Muscle of leg (tissue), 16 donors: ENCODE results near the gene OR8G1. TPM values are rescaled to one million over a fixed set of nuclear protein-coding genes. Genes with fewer than 3 reads are reported as not detected.

Experiments
- DNase-seq: peaks from one replicate; pipeline ENCODE4 v3.0.0; 2013
- H3K27ac ChIP-seq: one replicate; pipeline ENCODE4 v1.5.1; 2013; ENCODE audit warnings: mild to moderate bottlenecking, low read length, control low read depth
- H3K27me3 ChIP-seq: one replicate; pipeline ENCODE4 v1.6.1; 2013; ENCODE audit warnings: low read length; ENCODE audit not compliant: control insufficient read depth, insufficient read depth
- H3K36me3 ChIP-seq: one replicate; pipeline ENCODE4 v1.6.1; 2013; ENCODE audit warnings: low read length; ENCODE audit not compliant: control insufficient read depth, insufficient read depth
- H3K4me1 ChIP-seq: one replicate; pipeline ENCODE4 v1.6.1; 2013; ENCODE audit warnings: low read length; ENCODE audit not compliant: control insufficient read depth, insufficient read depth
- H3K4me3 ChIP-seq: one replicate; pipeline ENCODE4 v1.5.1; 2013; ENCODE audit warnings: low read length, control low read depth
- H3K9me3 ChIP-seq: replicated peaks from 2 replicates; pipeline ENCODE4 v1.6.1; 2013; ENCODE audit warnings: low read depth, low read length; ENCODE audit not compliant: control insufficient read depth
- WGBS: methylation state at CpG from one replicate; pipeline ENCODE4 v1.1.5; 2013; ENCODE audit warnings: missing lambda C conversion rate; ENCODE audit not compliant: insufficient coverage; 5-methylcytosine and 5-hydroxymethylcytosine counted together
- long read RNA-seq, 11 donors: transcript quantifications; one replicate each; lab custom pipeline, GENCODE V29; 2026
- polyA plus RNA-seq, 8 donors: library from polyadenylated mRNA; unstranded; fragments of 120-200 nt; gene quantifications; one replicate each; pipeline versions ENCODE4 v1.2.1 to v1.2.3, GENCODE V29; 2013; ENCODE audit warnings: inconsistent platforms in 1 of 8, low replicate concordance in 1 of 8; ENCODE audit not compliant: insufficient read length in 8 of 8, insufficient read depth in 1 of 8
- total RNA-seq: library from RNA; stranded (reverse); fragments of 120-200 nt; gene quantifications from one replicate; pipeline ENCODE4 v1.2.4, GENCODE V29; 2013

OR8G1 gene, protein sequence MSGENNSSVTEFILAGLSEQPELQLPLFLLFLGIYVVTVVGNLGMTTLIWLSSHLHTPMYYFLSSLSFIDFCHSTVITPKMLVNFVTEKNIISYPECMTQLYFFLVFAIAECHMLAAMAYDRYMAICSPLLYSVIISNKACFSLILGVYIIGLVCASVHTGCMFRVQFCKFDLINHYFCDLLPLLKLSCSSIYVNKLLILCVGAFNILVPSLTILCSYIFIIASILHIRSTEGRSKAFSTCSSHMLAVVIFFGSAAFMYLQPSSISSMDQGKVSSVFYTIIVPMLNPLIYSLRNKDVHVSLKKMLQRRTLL
- total RNA-seq (0.09 TPM), polyA plus RNA-seq (under 1 TPM in 2 of 8 donors, not detected in 6; 0.07 to 0.15 TPM)
- long read RNA-seq, donor 1, result 0 reads
- long read RNA-seq, donor 2, result 0 reads
- long read RNA-seq, donor 3, result 0 reads
- long read RNA-seq, donor 4, result 0 reads
- long read RNA-seq, donor 5, result 0 reads
- long read RNA-seq, donor 6, result 0 reads
- long read RNA-seq, donor 7, result 0 reads
- long read RNA-seq, donor 8, result 0 reads
- long read RNA-seq, donor 9, result 0 reads
- long read RNA-seq, donor 10, result 0 reads
- long read RNA-seq, donor 11, result 0 reads

DNA sequence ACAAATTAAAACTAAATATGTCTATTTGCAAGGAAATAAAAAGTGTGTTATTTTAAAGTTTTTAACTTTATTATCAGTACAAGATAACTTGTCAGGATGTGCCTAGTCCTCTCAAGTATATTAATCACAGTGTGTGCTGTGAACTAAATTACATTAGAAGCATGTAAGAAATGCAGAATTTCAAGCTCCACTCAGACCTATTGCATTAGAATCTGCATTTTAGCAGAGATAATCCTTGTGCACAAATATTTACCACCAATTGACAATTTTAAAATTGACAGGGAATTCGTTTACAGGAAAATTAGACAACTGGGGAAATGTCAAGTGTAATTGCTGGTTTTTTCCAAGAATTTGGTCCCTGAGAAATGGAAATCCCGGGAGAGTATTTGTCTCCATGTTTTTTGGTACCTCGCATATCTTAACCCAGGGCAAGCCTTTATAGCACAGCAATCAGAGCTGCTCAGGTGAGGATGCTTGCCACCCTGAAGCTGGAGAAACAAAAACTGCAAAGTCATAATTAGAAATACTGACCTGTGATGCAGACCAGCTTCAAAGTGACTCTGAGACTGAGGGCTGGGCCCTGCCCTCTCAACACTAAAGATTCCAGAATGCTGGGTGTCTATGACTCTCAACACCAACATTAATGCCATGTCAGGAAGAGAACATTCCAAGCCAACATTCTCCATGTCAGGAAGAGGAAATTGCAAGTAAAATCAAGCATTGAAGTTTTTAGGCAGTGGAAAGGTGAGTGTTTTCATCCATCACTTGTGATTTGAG, at the start of gene OR8G1:
TSS of gene OR8G1 (plus strand) at position 475 of the 777 bp plus-strand sequence. CDS start 8,581 bp downstream, outside the sequence.
- 63% methylated on average over 3 of the region's 3 CpGs for WGBS
- no peaks in the 10 kb centered on the region for H3K4me1 ChIP-seq

DNA sequence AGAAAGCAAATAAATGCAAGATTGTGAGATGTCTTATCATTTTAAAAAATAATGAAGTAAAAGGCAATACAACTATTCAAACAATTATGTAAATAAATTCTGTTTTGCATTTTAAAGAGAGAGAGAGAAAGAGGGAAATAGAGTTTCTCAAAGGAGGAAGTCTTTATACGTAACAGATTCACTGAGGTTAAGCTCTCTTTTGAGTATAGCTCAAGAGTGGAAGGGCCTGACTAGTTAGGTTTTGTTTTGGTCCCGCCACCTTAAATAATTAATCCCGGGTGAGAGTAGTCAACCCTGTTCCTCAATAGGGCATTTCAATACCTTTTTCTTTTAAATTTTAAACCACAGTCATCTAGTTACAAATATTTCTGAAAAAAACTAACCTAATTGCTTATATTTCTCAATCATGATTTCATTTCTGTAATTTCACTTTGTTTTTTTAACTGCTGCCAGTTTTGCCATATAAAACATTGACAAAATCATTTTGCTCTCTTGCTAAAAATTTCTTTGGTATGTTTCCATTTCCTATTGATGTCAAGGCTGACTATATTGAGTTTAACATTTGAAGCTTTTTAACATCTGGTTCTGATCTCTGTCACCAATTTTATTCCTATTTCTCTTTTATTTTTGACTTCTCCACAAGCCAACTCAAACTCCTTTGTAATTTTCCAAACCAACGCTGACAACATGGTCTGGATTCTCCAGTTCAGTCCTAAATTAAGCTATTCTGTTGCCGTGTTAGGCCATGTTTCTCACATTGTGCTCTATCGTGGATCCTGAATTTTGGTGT, 47.5 kb upstream of the OR8G1 start:
- peak overlapping the region; percentile 91 for H3K27ac ChIP-seq
- WGBS, result 42% methylated on average over 4 of the region's 6 CpGs
- H3K9me3 ChIP-seq, result peaks cover under 1% of the 10 kb centered on the region
- no peaks in the 10 kb centered on the region for H3K36me3 ChIP-seq
- peak; percentile 55 for DNase-seq
- H3K4me1 ChIP-seq, result peaks cover 12% of the 10 kb centered on the region
- H3K4me3 ChIP-seq, result no peak overlapping the region
- H3K27me3 ChIP-seq, result no peaks in the 10 kb centered on the region

More for the DNA sequence above, at the start of gene OR8G1:
- Histone ChIP-seq H3K36me3 (no peaks in the 10 kb centered on the region), H3K27ac (no peak within 1 kb of the TSS), H3K27me3 (no peaks in the 10 kb centered on the region), H3K4me3 (no peak within 1 kb of the TSS), H3K9me3 (no peaks in the 10 kb centered on the region)
- DNase-seq, result no peak

DNA sequence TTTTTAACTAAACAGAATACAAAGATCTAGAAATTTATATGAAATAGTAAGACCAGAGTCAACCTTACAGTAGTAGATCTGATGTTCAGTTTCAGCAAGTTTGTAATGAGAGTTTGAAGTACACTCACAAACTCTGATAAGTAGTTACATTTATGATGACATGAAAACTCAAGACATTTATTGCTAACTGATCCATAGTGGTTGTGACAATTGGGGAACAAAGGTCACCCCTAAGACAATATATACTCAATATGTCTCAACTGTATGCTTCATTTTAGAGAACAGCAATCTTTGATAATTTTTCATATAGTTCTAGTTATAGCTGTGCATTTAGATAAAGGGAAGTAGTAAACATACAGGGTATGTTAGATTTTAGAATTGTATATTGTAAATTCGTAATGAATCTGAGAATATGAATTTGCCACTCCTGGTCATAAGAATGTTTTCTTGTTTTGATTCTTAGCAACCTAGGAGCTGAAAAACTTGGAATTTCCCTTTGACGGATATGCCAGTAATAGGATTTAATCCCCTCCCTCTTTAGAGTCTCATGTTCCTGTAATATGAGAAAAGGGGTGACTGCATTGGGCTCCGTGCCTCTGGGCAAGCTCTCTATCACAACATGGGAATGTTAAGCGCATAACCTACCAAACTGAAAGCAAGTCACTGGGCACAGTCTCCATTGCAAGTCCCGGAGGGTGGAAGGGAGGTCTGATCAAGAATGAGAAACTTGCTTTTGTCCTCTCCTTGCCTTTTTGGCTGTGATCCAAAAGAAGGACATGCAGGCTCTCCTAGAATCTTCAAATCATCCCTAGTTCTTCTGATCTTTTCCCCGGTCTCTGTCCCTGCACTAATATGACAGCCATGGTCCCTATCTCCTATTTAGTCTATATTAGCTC, 46.4 kb upstream of the OR8G1 start:
- H3K4me1 ChIP-seq, result peaks cover 12% of the 10 kb centered on the region
- no CpG with 5 or more reads among the region's 6 CpGs for WGBS
- peak; percentile 78 for DNase-seq
- peaks cover 2% of the 10 kb centered on the region for H3K9me3 ChIP-seq
- no peaks in the 10 kb centered on the region for H3K36me3 ChIP-seq
- H3K27ac ChIP-seq, result peak overlapping the region; percentile 91
- peak overlapping the region; percentile 22 for H3K4me3 ChIP-seq
- no peaks in the 10 kb centered on the region for H3K27me3 ChIP-seq

DNA sequence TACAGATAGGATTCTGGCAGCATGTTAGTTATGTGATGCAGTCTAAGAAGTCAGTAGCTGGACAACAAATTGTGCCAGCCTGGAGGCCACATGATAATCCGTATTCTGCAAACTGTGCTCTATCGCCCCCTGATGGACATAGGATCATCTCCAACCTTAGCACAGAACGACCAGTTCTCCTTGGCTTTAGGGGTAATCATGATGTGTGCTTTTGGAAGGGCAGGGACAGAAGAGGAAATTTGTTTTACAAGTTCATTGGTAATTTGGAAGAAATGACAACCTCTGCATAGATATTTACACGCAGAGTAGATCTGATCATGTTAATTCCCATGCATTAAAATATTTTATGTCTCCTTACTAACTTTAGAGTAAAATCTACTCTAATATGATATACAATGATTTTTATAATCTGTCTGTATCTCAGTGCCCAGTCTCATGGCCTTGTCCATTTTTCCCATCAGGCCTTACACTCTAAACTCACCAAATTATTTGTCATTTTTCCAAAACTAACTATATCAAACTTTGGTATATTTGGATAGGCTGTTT, 45.6 kb upstream of the OR8G1 start:
- peak overlapping the region; percentile 91 for H3K27ac ChIP-seq
- peak; percentile 72 for DNase-seq

DNA sequence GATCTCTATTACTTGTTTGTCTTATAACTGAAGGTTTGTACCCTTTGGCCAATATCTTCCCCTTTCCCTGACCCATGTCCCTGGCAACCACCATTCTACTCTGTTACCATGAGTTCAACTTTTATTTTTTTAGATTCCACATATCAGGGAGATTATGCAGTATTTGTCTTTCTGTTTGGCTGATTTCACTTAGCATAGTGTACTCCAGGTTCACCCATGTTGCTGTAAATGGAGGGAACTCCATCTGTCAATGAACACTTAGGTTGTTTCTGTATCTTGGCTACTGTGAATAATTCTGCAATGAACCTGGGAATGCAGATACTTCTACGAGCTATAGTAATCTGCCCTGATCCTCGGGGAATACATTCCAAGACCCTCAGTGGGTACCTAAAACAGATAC, 42.9 kb upstream of the OR8G1 start:
- 92% methylated on average over 2 of the region's 2 CpGs for WGBS
- H3K4me3 ChIP-seq, result no peak overlapping the region
- no peak for DNase-seq
- H3K9me3 ChIP-seq, result peaks cover 2% of the 10 kb centered on the region
- H3K36me3 ChIP-seq, result no peaks in the 10 kb centered on the region
- peaks cover 6% of the 10 kb centered on the region for H3K4me1 ChIP-seq
- no peak overlapping the region for H3K27ac ChIP-seq
- H3K27me3 ChIP-seq, result no peaks in the 10 kb centered on the region

More for the DNA sequence above, 45.6 kb upstream of the OR8G1 start:
- peak overlapping the region; percentile 22 for H3K4me3 ChIP-seq
- peaks cover 12% of the 10 kb centered on the region for H3K4me1 ChIP-seq
- WGBS, result no CpG with 5 or more reads among the region's 4 CpGs
- H3K9me3 ChIP-seq, result peaks cover 2% of the 10 kb centered on the region
- H3K27me3 ChIP-seq, result no peaks in the 10 kb centered on the region
- H3K36me3 ChIP-seq, result no peaks in the 10 kb centered on the region

DNA sequence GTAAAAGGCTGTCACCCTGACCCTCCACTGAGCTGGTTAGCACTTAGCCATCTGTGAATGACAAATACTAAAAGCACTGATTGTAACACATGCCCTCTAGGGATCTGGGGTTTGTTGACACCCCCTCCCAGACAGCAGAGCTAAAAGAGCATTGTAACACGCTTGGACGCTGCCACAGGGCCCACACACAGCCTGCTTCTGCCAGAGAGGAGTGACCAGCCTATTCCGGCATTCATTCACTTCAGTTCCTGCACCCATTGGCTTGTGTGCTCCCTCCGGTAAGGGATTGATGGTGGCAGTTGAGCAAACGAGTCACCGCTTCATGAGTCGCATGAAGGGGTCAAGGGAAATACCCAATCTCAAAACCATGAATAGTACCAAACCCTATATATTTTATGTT, 42.0 kb upstream of the OR8G1 start:
- Histone ChIP-seq H3K4me3 (no peak overlapping the region), H3K4me1 (peaks cover 4% of the 10 kb centered on the region), H3K36me3 (no peaks in the 10 kb centered on the region), H3K9me3 (peaks cover 2% of the 10 kb centered on the region), H3K27ac (no peak overlapping the region), H3K27me3 (no peaks in the 10 kb centered on the region)
- DNase-seq, result no peak
- 100% methylated on average over 1 of the region's 7 CpGs for WGBS

DNA sequence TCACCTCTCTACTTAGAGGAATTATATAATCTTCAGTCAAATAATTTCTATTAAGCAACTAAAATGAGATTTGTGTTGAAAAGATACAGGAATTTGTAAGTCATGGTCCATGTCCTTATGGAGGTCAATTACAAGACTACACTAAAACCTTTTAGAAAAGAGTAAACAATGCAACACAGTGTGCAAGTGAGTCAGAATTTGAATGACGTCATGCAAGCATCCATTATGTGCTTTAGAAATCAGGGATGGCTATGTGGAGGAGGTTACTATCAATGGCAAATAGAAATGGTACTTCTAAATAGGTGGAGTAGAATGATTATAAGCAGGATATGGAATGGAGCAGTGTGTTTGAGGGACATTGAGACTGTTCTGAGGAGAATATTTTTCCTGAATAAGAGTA, 41.2 kb upstream of the OR8G1 start:
- Histone ChIP-seq H3K4me1 (peaks cover 2% of the 10 kb centered on the region), H3K4me3 (no peak overlapping the region), H3K9me3 (peaks cover 2% of the 10 kb centered on the region), H3K27me3 (no peaks in the 10 kb centered on the region), H3K27ac (no peak overlapping the region), H3K36me3 (no peaks in the 10 kb centered on the region)
- no peak for DNase-seq
- WGBS, result 22% methylated on average over 1 of the region's 1 CpG

DNA sequence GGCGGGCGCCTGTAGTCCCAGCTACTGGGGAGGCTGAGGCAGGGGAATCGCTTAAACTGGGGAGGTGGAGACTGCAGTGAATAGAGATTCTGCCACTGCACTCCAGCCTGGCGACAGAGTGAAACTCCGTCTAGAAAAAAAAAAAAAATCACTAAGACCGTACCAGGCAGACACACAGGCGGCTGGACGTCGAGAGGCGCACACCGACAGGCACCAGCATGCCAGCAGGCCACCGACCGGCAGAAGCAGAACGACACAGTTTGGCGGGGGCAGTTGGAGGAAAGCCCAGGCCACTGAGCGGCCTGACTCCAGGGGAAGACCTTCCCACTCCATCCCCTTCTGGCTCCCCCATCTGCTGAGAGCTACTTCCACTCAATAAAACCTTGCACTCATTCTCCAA, 40.2 kb upstream of the OR8G1 start:
- no peak overlapping the region for H3K4me3 ChIP-seq
- no peak overlapping the region for H3K27ac ChIP-seq
- no peaks in the 10 kb centered on the region for H3K4me1 ChIP-seq
- H3K36me3 ChIP-seq, result no peaks in the 10 kb centered on the region
- 96% methylated on average over 12 of the region's 16 CpGs for WGBS
- H3K27me3 ChIP-seq, result no peaks in the 10 kb centered on the region
- H3K9me3 ChIP-seq, result peaks cover 2% of the 10 kb centered on the region
- DNase-seq, result no peak

DNA sequence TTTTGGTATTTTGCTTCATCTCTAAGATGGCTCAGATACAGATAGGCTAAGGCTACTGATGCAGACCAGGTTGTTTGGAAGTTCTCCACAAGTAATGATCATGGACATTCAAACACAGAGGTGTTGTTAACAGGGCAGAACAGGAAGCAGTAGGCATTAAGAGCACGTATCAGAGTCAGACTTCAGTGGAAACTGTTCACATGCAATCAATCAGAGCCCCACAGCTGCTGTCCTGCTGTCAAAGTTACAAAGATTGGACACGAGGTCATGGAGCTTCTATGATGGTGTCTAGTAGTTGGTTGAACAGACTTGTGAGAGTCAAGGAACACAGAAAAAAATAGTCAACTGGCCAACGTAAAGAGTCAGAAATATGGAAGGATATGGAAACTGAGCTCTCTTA, 37.9 kb upstream of the OR8G1 start:
- H3K27me3 ChIP-seq, result no peaks in the 10 kb centered on the region
- no peaks in the 10 kb centered on the region for H3K4me1 ChIP-seq
- no peaks in the 10 kb centered on the region for H3K36me3 ChIP-seq
- no peak overlapping the region for H3K27ac ChIP-seq
- peak; percentile 25 for DNase-seq
- no peak overlapping the region for H3K4me3 ChIP-seq
- WGBS, result 18% methylated on average over 1 of the region's 3 CpGs
- peaks cover 2% of the 10 kb centered on the region for H3K9me3 ChIP-seq
